DND-41 (cell line): ENCODE data around the gene PBRM1.

Experiments
- ATAC-seq: fragments of 200-7000 bp; cut with Tn5 transposase; 3 replicates; pipeline ENCODE4 v1.9.1; 2021; ENCODE audit warnings: low read depth; ENCODE audit not compliant: insufficient read depth
- DNase-seq: peaks from one replicate; pipeline ENCODE4 v3.0.0-alpha.2; 2020
- H2AFZ ChIP-seq: 2 replicates; pipeline ENCODE4 v1.6.0; 2012; ENCODE audit warnings: low read depth, low read length
- H3K27ac ChIP-seq: 2 replicates; pipeline ENCODE4 v1.5.1; 2012; ENCODE audit warnings: low read length, inconsistent platforms
- H3K27me3 ChIP-seq: fragments of 200-600 bp; sonication (generic); 2 replicates; pipeline ENCODE4 v1.6.0; 2012; ENCODE audit warnings: low read length, mild to moderate bottlenecking, inconsistent platforms; ENCODE audit not compliant: insufficient read depth, poor library complexity
- H3K36me3 ChIP-seq: 2 replicates; pipeline ENCODE4 v1.5.1; 2012; ENCODE audit warnings: low read length, inconsistent platforms; ENCODE audit not compliant: insufficient read depth
- H3K4me1 ChIP-seq: 2 replicates; pipeline ENCODE4 v1.5.1; 2012; ENCODE audit warnings: mild to moderate bottlenecking, low read length; ENCODE audit not compliant: insufficient read depth
- H3K4me2 ChIP-seq: 2 replicates; pipeline ENCODE4 v1.6.0; 2012; ENCODE audit warnings: mild to moderate bottlenecking, moderate library complexity, low read length, inconsistent platforms; ENCODE audit not compliant: insufficient read depth
- H3K4me3 ChIP-seq, 2 experiments: fragments of 200-600 bp in 1 of 2; shearing (Covaris generic) in 1 of 2; 2 replicates each; pipeline ENCODE4 v1.5.1; 2012 to 2016; ENCODE audit warnings: inconsistent platforms in 2 of 2, low read length in 2 of 2, mild to moderate bottlenecking in 2 of 2, low read depth in 1 of 2, moderate library complexity in 1 of 2
- H3K79me2 ChIP-seq: 2 replicates; pipeline ENCODE4 v1.6.0; 2012; ENCODE audit warnings: low read length, inconsistent platforms; ENCODE audit not compliant: insufficient read depth
- H3K9ac ChIP-seq: 2 replicates; pipeline ENCODE4 v1.6.0; 2012; ENCODE audit warnings: low read depth, mild to moderate bottlenecking, inconsistent platforms, low read length, moderate library complexity
- H3K9me3 ChIP-seq: 2 replicates; pipeline ENCODE4 v1.5.1; 2012; ENCODE audit warnings: low read length, moderate library complexity, mild to moderate bottlenecking, inconsistent platforms; ENCODE audit not compliant: insufficient read depth, severe bottlenecking
- H4K20me1 ChIP-seq: 2 replicates; pipeline ENCODE4 v1.6.0; 2012; ENCODE audit warnings: low read length; ENCODE audit not compliant: insufficient read depth
- CTCF ChIP-seq: IDR thresholded peaks from 2 replicates; pipeline ENCODE4 v1.5.1; 2012; ENCODE audit warnings: borderline replicate concordance, low read length, moderate library complexity, mild to moderate bottlenecking; ENCODE audit not compliant: poor library complexity, severe bottlenecking; ENCODE audit errors: extremely low read depth
- EZH2 ChIP-seq: IDR thresholded peaks from 3 replicates; pipeline ENCODE4 v1.6.1; 2012; ENCODE audit warnings: borderline replicate concordance, low read depth, mild to moderate bottlenecking, moderate library complexity, low read length, inconsistent platforms; ENCODE audit not compliant: severe bottlenecking

PBRM1 gene

GRCh38 chr3:52703341-52703740, 17.6 kb upstream of the PBRM1 start:
- Histone ChIP-seq H3K36me3 (peaks cover 15% of the 10 kb centered on the region), H3K4me2 (peak overlapping the region; percentile 99; the same call in 1 of the 2 replicates), H3K4me3 (no peak overlapping the region), H4K20me1 (0 out of 2 replicates have a peak, but pooled peaks cover 6% of the 10 kb centered on the region), H3K27ac (no peak overlapping the region), H3K9me3 (no peaks in the 10 kb centered on the region), H2AFZ (no peak overlapping the region), H3K9ac (no peak overlapping the region), H3K79me2 (peaks cover 56% of the 10 kb centered on the region), H3K27me3 (no peaks in the 10 kb centered on the region), H3K4me1 (peaks cover 35% of the 10 kb centered on the region)
- TF ChIP-seq CTCF (no peak), EZH2 (no peak)
- ATAC-seq (no peak), DNase-seq (no peak)

GRCh38 chr3:52697632-52697965, 11.9 kb upstream of the PBRM1 start:
- TF ChIP-seq CTCF (no peak), EZH2 (no peak)
- no peaks in the 10 kb centered on the region for H3K4me1 ChIP-seq
- H3K36me3 ChIP-seq, result peaks cover 59% of the 10 kb centered on the region
- DNase-seq (no peak), ATAC-seq (0 out of 3 replicates have a peak, but pooled peaks have one; percentile 13)
- no peak overlapping the region for H3K4me3 ChIP-seq
- H3K27ac ChIP-seq, result no peak overlapping the region
- H3K9ac ChIP-seq, result no peak overlapping the region
- no peaks in the 10 kb centered on the region for H3K27me3 ChIP-seq
- no peak overlapping the region for H2AFZ ChIP-seq
- no peak overlapping the region for H3K4me2 ChIP-seq
- H3K79me2 ChIP-seq, result peaks cover 7% of the 10 kb centered on the region; the same call in 1 of the 2 replicates
- H4K20me1 ChIP-seq, result peaks cover 16% of the 10 kb centered on the region; the same call in 1 of the 2 replicates
- H3K9me3 ChIP-seq, result no peaks in the 10 kb centered on the region

GRCh38 chr3:52696830-52697631, 11.3 kb upstream of the PBRM1 start:
- no peaks in the 10 kb centered on the region for H3K4me1 ChIP-seq
- no peak for TF ChIP-seq CTCF
- TF ChIP-seq EZH2, result no peak
- H3K4me2 ChIP-seq, result no peak overlapping the region
- H3K27me3 ChIP-seq, result no peaks in the 10 kb centered on the region
- ATAC-seq, result 0 out of 3 replicates have a peak, but pooled peaks have one; percentile 14
- peaks cover 2% of the 10 kb centered on the region; the same call in 1 of the 2 replicates for H3K79me2 ChIP-seq
- H2AFZ ChIP-seq, result no peak overlapping the region
- H3K9me3 ChIP-seq, result no peaks in the 10 kb centered on the region
- no peak for DNase-seq
- H3K4me3 ChIP-seq, result no peak overlapping the region
- H3K9ac ChIP-seq, result no peak overlapping the region
- H4K20me1 ChIP-seq, result peaks cover 17% of the 10 kb centered on the region; the same call in 1 of the 2 replicates
- H3K27ac ChIP-seq, result no peak overlapping the region
- peaks cover 65% of the 10 kb centered on the region for H3K36me3 ChIP-seq
